Measurements from ENCODE around the gene ATP6V0E2. TPM values are rescaled to one million over a fixed set of nuclear protein-coding genes. Genes with fewer than 3 reads are reported as not detected.

The ATP6V0E2 gene
- total and polyA plus RNA-seq, 9 donors: 10.0 to 19.6 (median 12.5) TPM

GRCh38 chr7:149874644-149875028 lies 867 bp downstream of the ATP6V0E2 start:
- TF ChIP-seq EP300 (IDR thresholded peaks at IDR 0.05): no peak
- TF ChIP-seq, protein P1, sequence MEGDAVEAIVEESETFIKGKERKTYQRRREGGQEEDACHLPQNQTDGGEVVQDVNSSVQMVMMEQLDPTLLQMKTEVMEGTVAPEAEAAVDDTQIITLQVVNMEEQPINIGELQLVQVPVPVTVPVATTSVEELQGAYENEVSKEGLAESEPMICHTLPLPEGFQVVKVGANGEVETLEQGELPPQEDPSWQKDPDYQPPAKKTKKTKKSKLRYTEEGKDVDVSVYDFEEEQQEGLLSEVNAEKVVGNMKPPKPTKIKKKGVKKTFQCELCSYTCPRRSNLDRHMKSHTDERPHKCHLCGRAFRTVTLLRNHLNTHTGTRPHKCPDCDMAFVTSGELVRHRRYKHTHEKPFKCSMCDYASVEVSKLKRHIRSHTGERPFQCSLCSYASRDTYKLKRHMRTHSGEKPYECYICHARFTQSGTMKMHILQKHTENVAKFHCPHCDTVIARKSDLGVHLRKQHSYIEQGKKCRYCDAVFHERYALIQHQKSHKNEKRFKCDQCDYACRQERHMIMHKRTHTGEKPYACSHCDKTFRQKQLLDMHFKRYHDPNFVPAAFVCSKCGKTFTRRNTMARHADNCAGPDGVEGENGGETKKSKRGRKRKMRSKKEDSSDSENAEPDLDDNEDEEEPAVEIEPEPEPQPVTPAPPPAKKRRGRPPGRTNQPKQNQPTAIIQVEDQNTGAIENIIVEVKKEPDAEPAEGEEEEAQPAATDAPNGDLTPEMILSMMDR (IDR thresholded peaks at IDR 0.05): no peak
- TF ChIP-seq POLR2A (IDR thresholded peaks at IDR 0.05): no peak

DNA sequence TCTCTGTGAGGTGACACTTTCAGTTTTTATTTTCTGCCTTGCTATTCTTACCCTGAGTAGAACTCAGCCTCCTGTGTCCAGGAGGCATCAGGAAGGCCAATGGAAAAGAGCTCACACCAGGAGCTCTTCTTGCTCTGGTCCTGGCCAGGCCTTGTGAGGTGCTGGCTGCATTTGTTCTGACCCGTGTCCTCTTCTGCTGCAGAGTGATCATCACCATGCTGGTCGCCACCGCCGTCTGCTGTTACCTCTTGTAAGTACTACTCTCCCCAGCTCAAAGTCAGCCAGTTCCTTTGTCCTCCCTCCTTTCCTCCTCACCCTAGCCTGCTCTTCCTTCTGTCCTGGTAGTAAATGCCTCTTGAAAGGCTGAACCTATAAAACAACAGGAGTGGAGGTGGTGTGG lies 1.6 kb downstream of the ATP6V0E2 start:
- 93 to 98% (median 95%) methylated on average over 4 of the region's 4 CpGs for WGBS, 3 donors
- DNase-seq: no peak
- Histone ChIP-seq H3K27ac (no peak overlapping the region), H3K4me3 (no peak overlapping the region), H3K36me3 (no peaks in the 10 kb centered on the region), H3K9me3 (no peaks in the 10 kb centered on the region), H3K27me3 (no peaks in the 10 kb centered on the region), H3K4me1 (ENCODE audit: insufficient read depth) (peaks cover 3% of the 10 kb centered on the region)
- TF ChIP-seq EP300 (IDR thresholded peaks at IDR 0.05): no peak
- TF ChIP-seq POLR2A (IDR thresholded peaks at IDR 0.05): no peak
- TF ChIP-seq, protein P1 (IDR thresholded peaks at IDR 0.05): no peak
- intact Hi-C loops (cut with DNase I): loop anchor here in 1 of 4 donors (10.0 kb wide), 1 partner anchor 529 kb away; a partner anchor contains a TSS

More at GRCh38 chr7:149874644-149875028, 867 bp downstream of the ATP6V0E2 start:
- H3K4me3 ChIP-seq: no peak overlapping the region
- H3K4me1 ChIP-seq (ENCODE audit: insufficient read depth): peaks cover 3% of the 10 kb centered on the region
- no peaks in the 10 kb centered on the region for H3K9me3 ChIP-seq
- intact Hi-C loops (cut with DNase I): loop anchor here in 1 of 4 donors (5.0 to 10.0 kb wide), 2 partner anchors 493 to 530 kb away; partner anchors contain the start of gene REPIN1
- 79 to 87% (median 83%) methylated on average over 8 of the region's 8 CpGs for WGBS, 3 donors
- no peaks in the 10 kb centered on the region for H3K36me3 ChIP-seq
- DNase-seq: no peak
- no peaks in the 10 kb centered on the region for H3K27me3 ChIP-seq
- H3K27ac ChIP-seq: no peak overlapping the region

GRCh38 chr7:149877890-149878522 lies 4.2 kb downstream of the ATP6V0E2 start:
- Histone ChIP-seq H3K27ac (no peak overlapping the region), H3K4me1 (ENCODE audit: insufficient read depth) (peaks cover 5% of the 10 kb centered on the region), H3K9me3 (no peaks in the 10 kb centered on the region), H3K27me3 (no peaks in the 10 kb centered on the region), H3K36me3 (no peaks in the 10 kb centered on the region), H3K4me3 (no peak overlapping the region)
- no peak for DNase-seq
- intact Hi-C loops (cut with DNase I): loop anchor here in 1 of 4 donors (10.0 kb wide), 1 partner anchor 527 kb away; a partner anchor contains a TSS
- no peak for TF ChIP-seq POLR2A (IDR thresholded peaks at IDR 0.05)
- TF ChIP-seq EP300 (IDR thresholded peaks at IDR 0.05): no peak
- TF ChIP-seq, protein P1 (IDR thresholded peaks at IDR 0.05): no peak
- WGBS, 3 donors: 88 to 92% (median 89%) methylated on average over 15 to 16 of the region's 16 CpGs

DNA sequence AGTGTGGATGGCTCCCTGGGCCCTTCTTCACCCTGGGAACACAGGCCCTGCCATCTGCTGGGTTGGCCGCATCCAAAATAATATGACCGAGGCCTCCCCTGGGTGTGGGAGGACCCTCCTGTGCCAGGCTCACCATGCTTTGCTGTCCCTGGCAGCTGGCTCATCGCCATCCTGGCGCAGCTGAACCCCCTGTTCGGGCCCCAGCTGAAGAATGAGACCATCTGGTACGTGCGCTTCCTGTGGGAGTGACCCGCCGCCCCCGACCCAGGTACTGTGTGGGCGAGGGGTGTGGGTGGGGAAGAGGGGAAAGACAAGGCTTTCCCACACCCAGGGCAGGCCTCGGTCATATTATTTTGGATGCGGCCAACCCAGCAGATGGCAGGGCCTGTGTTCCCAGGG lies 4.8 kb downstream of the ATP6V0E2 start:
- H3K4me3 ChIP-seq: no peak overlapping the region
- no peaks in the 10 kb centered on the region for H3K36me3 ChIP-seq
- peaks cover 5% of the 10 kb centered on the region for H3K4me1 ChIP-seq (ENCODE audit: insufficient read depth)
- 79 to 86% (median 86%) methylated on average over 12 to 13 of the region's 13 CpGs for WGBS, 3 donors
- DNase-seq: no peak
- TF ChIP-seq, protein P1 (IDR thresholded peaks at IDR 0.05): no peak
- TF ChIP-seq EP300 (IDR thresholded peaks at IDR 0.05) (no peak), POLR2A (IDR thresholded peaks at IDR 0.05) (no peak)
- no peak overlapping the region for H3K27ac ChIP-seq
- no peaks in the 10 kb centered on the region for H3K27me3 ChIP-seq
- no peaks in the 10 kb centered on the region for H3K9me3 ChIP-seq
- intact Hi-C loops (cut with DNase I): loop anchor here in 1 of 4 donors (10.0 kb wide), 1 partner anchor 526 kb away; a partner anchor contains a TSS

Data from ovary (tissue), 9 donors.